ENCODE measurements around the gene ELMOD3.
A peak's percentile ranks its signal among the peaks of the same experiment; 100 is the strongest.
"Not testable (repeated sequence)": the region's sequence is repeated elsewhere in the genome, so short reads cannot be mapped to it uniquely, and the experiment has no call there.

Gene ELMOD3

DNA sequence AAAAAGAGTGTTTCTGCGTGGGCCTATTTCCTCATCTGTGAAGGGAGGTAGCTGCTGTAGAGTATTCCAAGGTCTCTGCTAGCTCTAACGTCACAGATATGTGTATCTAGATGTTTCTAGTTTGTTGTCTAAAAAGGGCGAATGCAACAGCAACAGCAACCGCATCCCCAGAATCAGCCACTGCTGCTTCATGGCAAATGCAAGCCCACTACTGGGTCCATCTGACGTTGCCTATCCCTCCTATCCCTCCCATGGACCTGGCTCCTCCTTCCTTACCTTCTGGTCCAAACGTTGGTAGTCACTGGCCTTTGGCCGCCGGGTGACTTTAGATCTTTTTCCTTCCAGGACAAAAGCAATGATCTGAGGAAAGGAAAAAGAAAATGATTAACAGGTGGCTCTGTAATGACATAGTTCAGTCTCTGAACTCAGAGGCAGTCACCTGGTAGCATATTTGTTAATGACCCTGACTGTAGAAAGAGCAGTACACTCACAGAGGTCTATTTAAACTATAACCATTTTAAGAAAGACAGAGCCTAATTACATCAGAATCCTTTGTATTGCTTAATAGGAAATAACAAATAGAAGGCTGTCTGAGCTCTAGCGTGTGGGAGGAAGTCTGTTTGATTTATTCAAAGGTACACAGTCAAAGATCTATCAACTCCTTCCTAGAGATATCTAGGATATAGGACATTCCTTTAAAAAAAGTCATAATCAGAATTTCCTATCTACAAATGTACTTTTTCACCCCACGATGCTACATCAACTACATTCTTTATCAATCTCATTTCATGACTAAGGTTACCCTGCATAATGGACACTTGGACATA lies 29.7 kb upstream of the ELMOD3 start:
- no peak for TF ChIP-seq CTCF (conservative IDR thresholded peaks at IDR 0.05; ENCODE audit: low read depth, low read length)
- H3K4me3 ChIP-seq (ENCODE audit: low read depth, low read length), result peak overlapping the region; percentile 91
- peak; percentile 49 for DNase-seq (ENCODE audit: low read depth)

DNA sequence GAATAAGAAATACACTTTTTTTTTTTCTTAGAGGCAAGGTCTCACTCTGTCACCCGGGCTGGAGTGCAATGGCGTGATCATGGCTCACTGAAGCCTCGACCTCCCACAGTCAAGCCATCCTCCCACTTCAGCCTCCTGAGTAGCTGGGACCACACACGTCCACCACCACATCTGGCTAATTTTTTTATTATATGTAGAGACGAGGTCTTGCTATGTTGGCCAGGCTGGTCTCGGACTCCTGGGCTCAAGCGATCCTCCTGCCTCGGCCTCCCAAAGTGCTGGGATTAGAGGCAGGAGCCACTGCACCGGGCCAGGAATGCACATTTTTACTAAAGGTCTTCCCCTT lies 29.1 kb upstream of the ELMOD3 start:
- no peak for DNase-seq (ENCODE audit: low read depth)
- no peak for TF ChIP-seq CTCF (conservative IDR thresholded peaks at IDR 0.05; ENCODE audit: low read depth, low read length)
- peak overlapping the region; percentile 91 for H3K4me3 ChIP-seq (ENCODE audit: low read depth, low read length)

DNA sequence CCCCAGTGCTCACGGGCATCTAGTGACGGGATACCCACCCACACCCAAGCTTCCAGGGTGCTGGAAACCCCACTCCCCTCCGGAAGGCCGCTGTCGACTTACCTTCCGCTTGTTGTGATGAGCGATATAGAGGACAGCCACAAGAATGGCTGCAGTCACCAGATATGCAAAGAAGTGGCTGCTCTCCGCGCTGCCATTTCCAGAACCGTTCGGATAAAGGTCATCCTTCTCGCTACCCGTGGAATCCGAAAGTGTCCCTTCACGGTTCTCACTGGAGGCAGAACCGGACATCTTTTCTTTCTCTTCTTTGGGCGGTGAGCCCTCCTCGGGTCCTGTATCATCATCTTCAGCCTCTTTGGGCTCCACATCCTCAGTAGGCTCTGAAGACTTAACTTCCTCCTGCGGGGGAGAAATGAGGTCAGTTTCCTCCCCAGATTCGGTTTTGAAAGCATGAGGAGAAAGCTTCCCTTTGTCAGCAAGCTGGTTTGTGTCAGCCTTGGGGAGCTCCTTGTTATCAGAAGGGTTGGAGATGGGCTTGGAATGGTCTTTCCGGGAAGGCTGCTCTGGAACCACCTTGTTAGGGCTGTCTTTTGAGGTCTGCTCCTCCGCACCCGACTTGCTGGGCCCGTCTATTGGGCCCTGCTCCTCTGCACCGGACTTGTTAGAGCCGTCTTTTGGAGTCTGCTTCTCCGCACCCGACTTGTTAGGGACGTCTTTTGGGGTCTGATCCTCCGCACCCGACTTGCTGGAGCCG lies 28.0 kb upstream of the ELMOD3 start:
- DNase-seq (ENCODE audit: low read depth), result peak; percentile 30
- TF ChIP-seq CTCF (conservative IDR thresholded peaks at IDR 0.05; ENCODE audit: low read depth, low read length), result no peak
- peak overlapping the region; percentile 91 for H3K4me3 ChIP-seq (ENCODE audit: low read depth, low read length)

DNA sequence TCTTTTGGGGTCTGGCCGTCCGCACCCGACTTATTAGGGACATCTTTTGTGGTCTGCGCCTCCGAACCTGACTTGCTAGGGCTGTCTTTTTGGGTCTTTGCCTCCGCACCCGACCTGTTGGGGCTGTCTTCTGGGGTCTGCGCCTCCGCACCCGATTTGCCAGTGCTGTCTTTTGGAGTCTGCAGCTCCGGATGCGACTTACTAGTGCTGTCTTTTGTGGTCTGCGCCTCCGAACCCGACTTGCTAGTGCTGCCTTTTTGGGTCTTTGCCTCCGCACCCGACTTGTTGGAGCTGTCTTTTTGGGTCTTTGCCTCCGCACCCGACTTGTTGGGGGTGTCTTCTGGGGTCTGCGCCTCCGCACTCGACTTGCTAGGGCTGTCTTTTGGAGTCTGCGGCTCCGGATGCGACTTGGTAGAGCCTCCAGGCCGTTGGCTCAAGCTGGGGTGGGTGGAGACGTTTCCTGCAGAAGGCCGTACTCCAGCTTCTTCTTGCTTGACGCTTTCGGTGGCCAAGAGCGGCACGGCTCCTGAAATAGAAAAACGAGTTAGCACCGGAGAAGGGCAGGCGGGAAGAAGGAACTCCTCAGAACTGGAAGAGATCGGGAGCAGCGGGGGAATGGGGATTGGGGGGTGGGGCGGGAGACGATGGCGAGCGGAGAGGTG lies 27.3 kb upstream of the ELMOD3 start:
- H3K4me3 ChIP-seq (ENCODE audit: low read depth, low read length), result peak overlapping the region; percentile 91
- no peak for TF ChIP-seq CTCF (conservative IDR thresholded peaks at IDR 0.05; ENCODE audit: low read depth, low read length)
- peak; percentile 65 for DNase-seq (ENCODE audit: low read depth)

GRCh38 chr2:85327822-85328617 lies 26.5 kb upstream of the ELMOD3 start, which contains the start of gene TGOLN2:
TSS of gene TGOLN2 (minus strand) at chr2:85327989. CDS start at chr2:85327962, 27 bp downstream.
- peak; percentile 7 for TF ChIP-seq CTCF (conservative IDR thresholded peaks at IDR 0.05; ENCODE audit: low read depth, low read length)
- peak within 1 kb of the TSS; percentile 91 for H3K4me3 ChIP-seq (ENCODE audit: low read depth, low read length)
- DNase-seq (ENCODE audit: low read depth), result peak; percentile 92

- no peak for TF ChIP-seq CTCF (conservative IDR thresholded peaks at IDR 0.05; ENCODE audit: low read depth, low read length)
- no peak overlapping the region for H3K4me3 ChIP-seq (ENCODE audit: low read depth, low read length)
- DNase-seq (ENCODE audit: low read depth), result no peak
Observed at GRCh38 chr2:85329181-85329651, 25.4 kb upstream of the ELMOD3 start.

GRCh38 chr2:85329701-85330100 lies 24.9 kb upstream of the ELMOD3 start:
- not testable (repeated sequence) for H3K4me3 ChIP-seq (ENCODE audit: low read depth, low read length); DNase-seq (ENCODE audit: low read depth)

Data from choroid plexus epithelial cell (primary cell).